Measurements from ENCODE around the gene HLA-DOA. TPM values are rescaled to one million over a fixed set of nuclear protein-coding genes. Genes with fewer than 3 reads are reported as not detected.

Gene HLA-DOA
- total and polyA plus RNA-seq, 10 of the 15 experiments (the other 5 are each of a cell fraction or from before 2014, with no cell fraction given) = 8.8 to 108 (median 58.3) TPM

DNA sequence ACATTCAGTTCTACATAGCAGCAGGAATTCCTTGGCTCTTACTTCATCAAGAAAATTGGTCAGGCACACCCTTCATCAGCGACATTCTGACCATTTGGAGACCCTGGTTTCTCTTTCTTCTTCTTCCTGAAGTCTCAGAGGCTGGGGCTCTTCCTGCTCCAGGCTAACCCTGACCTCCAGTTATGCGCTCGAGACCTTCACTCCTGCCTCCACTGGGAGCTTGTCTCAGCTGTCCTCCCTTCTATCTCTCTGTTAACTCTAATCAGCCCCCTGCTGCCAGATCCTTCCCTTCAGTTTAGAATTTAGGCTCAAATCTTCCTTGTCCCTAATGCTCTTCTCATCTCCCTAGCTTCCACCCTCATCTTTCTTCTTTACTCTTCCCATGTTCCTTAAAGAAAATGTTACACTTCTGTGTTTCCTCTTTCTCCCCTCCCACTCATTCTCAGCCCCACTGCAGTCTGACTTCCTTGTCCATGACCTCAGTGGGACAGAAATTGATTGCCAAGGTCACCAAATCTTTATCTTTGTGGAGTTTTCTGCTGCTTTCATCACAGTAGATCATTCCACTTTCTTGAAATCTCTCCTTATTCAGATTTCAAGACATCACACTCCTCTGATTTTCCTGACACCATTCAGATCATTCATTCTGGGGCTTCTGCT is 8.4 kb upstream of the HLA-DOA start (continued):
- TF ChIP-seq, protein P1, sequence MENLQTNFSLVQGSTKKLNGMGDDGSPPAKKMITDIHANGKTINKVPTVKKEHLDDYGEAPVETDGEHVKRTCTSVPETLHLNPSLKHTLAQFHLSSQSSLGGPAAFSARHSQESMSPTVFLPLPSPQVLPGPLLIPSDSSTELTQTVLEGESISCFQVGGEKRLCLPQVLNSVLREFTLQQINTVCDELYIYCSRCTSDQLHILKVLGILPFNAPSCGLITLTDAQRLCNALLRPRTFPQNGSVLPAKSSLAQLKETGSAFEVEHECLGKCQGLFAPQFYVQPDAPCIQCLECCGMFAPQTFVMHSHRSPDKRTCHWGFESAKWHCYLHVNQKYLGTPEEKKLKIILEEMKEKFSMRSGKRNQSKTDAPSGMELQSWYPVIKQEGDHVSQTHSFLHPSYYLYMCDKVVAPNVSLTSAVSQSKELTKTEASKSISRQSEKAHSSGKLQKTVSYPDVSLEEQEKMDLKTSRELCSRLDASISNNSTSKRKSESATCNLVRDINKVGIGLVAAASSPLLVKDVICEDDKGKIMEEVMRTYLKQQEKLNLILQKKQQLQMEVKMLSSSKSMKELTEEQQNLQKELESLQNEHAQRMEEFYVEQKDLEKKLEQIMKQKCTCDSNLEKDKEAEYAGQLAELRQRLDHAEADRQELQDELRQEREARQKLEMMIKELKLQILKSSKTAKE (IDR thresholded peaks at IDR 0.05; ENCODE audit: low read depth, poor library complexity, severe bottlenecking) = no peak
- no peak; the same call in 1 of the 2 replicates for TF ChIP-seq NR2F1 (conservative IDR thresholded peaks at IDR 0.05)
- no peak for TF ChIP-seq RB1 (IDR thresholded peaks at IDR 0.05; ENCODE audit: borderline replicate concordance)
- TF ChIP-seq, protein P2, sequence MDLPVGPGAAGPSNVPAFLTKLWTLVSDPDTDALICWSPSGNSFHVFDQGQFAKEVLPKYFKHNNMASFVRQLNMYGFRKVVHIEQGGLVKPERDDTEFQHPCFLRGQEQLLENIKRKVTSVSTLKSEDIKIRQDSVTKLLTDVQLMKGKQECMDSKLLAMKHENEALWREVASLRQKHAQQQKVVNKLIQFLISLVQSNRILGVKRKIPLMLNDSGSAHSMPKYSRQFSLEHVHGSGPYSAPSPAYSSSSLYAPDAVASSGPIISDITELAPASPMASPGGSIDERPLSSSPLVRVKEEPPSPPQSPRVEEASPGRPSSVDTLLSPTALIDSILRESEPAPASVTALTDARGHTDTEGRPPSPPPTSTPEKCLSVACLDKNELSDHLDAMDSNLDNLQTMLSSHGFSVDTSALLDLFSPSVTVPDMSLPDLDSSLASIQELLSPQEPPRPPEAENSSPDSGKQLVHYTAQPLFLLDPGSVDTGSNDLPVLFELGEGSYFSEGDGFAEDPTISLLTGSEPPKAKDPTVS (IDR thresholded peaks at IDR 0.05; ENCODE audit: low read depth, low read length) = no peak
- no peak for TF ChIP-seq WRNIP1 (IDR thresholded peaks at IDR 0.05; ENCODE audit: borderline replicate concordance, low read depth, low read length)
- TF ChIP-seq IKZF2 (IDR thresholded peaks at IDR 0.05) = peak; percentile 48 to 60; a peak in 2 of 4 replicates
- TF ChIP-seq FOS (IDR thresholded peaks at IDR 0.05; ENCODE audit: borderline replicate concordance, extremely low read depth, insufficient read length) = no peak
- TF ChIP-seq FOXM1 (IDR thresholded peaks at IDR 0.05; ENCODE audit: low read depth, low read length) = no peak
- TF ChIP-seq RAD21 (IDR thresholded peaks at IDR 0.05; ENCODE audit: insufficient read depth, low read depth, low read length) = no peak
- no peak for TF ChIP-seq CHD1 (IDR thresholded peaks at IDR 0.05; ENCODE audit: low read depth, low read length)
- TF ChIP-seq TCF3 (IDR thresholded peaks at IDR 0.05; ENCODE audit: borderline replicate concordance, insufficient read depth, low read depth, low read length) = no peak
- TF ChIP-seq EZH2 (IDR thresholded peaks at IDR 0.05; ENCODE audit: borderline replicate concordance, control insufficient read depth, low read depth, low read length) = no peak
- TF ChIP-seq ZNF207 (IDR thresholded peaks at IDR 0.05; ENCODE audit: borderline replicate concordance) = no peak
- TF ChIP-seq, protein P3, sequence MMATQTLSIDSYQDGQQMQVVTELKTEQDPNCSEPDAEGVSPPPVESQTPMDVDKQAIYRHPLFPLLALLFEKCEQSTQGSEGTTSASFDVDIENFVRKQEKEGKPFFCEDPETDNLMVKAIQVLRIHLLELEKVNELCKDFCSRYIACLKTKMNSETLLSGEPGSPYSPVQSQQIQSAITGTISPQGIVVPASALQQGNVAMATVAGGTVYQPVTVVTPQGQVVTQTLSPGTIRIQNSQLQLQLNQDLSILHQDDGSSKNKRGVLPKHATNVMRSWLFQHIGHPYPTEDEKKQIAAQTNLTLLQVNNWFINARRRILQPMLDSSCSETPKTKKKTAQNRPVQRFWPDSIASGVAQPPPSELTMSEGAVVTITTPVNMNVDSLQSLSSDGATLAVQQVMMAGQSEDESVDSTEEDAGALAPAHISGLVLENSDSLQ (IDR thresholded peaks at IDR 0.05) = 0 out of 2 replicates have a peak, but pooled peaks have one; percentile 2
- TF ChIP-seq, protein P4, sequence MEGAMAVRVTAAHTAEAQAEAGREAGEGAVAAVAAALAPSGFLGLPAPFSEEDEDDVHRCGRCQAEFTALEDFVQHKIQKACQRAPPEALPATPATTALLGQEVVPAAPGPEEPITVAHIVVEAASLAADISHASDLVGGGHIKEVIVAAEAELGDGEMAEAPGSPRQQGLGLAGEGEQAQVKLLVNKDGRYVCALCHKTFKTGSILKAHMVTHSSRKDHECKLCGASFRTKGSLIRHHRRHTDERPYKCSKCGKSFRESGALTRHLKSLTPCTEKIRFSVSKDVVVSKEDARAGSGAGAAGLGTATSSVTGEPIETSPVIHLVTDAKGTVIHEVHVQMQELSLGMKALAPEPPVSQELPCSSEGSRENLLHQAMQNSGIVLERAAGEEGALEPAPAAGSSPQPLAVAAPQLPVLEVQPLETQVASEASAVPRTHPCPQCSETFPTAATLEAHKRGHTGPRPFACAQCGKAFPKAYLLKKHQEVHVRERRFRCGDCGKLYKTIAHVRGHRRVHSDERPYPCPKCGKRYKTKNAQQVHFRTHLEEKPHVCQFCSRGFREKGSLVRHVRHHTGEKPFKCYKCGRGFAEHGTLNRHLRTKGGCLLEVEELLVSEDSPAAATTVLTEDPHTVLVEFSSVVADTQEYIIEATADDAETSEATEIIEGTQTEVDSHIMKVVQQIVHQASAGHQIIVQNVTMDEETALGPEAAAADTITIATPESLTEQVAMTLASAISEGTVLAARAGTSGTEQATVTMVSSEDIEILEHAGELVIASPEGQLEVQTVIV (IDR thresholded peaks at IDR 0.05; ENCODE audit: borderline replicate concordance, partially characterized antibody) = no peak
- TF ChIP-seq, protein P5, sequence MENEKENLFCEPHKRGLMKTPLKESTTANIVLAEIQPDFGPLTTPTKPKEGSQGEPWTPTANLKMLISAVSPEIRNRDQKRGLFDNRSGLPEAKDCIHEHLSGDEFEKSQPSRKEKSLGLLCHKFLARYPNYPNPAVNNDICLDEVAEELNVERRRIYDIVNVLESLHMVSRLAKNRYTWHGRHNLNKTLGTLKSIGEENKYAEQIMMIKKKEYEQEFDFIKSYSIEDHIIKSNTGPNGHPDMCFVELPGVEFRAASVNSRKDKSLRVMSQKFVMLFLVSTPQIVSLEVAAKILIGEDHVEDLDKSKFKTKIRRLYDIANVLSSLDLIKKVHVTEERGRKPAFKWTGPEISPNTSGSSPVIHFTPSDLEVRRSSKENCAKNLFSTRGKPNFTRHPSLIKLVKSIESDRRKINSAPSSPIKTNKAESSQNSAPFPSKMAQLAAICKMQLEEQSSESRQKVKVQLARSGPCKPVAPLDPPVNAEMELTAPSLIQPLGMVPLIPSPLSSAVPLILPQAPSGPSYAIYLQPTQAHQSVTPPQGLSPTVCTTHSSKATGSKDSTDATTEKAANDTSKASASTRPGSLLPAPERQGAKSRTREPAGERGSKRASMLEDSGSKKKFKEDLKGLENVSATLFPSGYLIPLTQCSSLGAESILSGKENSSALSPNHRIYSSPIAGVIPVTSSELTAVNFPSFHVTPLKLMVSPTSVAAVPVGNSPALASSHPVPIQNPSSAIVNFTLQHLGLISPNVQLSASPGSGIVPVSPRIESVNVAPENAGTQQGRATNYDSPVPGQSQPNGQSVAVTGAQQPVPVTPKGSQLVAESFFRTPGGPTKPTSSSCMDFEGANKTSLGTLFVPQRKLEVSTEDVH (IDR thresholded peaks at IDR 0.05; ENCODE audit: low read depth, partially characterized antibody) = no peak
